H1 (cell line): ENCODE data around the gene PPP1R7. TPM values are rescaled to one million over a fixed set of nuclear protein-coding genes. Genes with fewer than 3 reads are reported as not detected.

Experiments
- CTCF ChIA-PET: fragments of 300-600 bp; sonication (Branson Sonifier 250); formaldehyde crosslinking; loops from one replicate; lab custom pipeline; 2021; ENCODE audit not compliant: partially characterized antibody; lab: Charles Lee
- POLR2A ChIA-PET: fragments of 300-600 bp; sonication (Branson Sonifier 250); formaldehyde crosslinking; loops from one replicate; lab custom pipeline; 2021; ENCODE audit warnings: inconsistent platforms; ENCODE audit not compliant: partially characterized antibody; lab: Charles Lee
- DNase-seq, 2 experiments: peaks; one replicate each; pipeline versions ENCODE4 v3.0.0 to v3.0.0-alpha.2; 2010 to 2022; ENCODE audit warnings: low spot score in 2 of 2, low read depth in 1 of 2, mixed read lengths in 1 of 2
- FAIRE-seq: peaks from 2 replicates; lab custom pipeline; 2011; peaks lifted over from hg19 to GRCh38; lab: Jason Lieb, UNC
- H2AFZ ChIP-seq: 2 replicates; pipeline ENCODE4 v1.8.1; 2012; ENCODE audit warnings: low read length, inconsistent platforms
- H2AK5ac ChIP-seq: 2 replicates; pipeline ENCODE4 v1.6.1; 2013; ENCODE audit warnings: low read depth, low read length
- H2BK120ac ChIP-seq: replicated peaks from 2 replicates; pipeline ENCODE3; 2013; ENCODE audit warnings: low read depth, low read length, inconsistent platforms
- H2BK12ac ChIP-seq: 2 replicates; pipeline ENCODE4 v1.6.1; 2013; ENCODE audit warnings: low read depth, low read length
- H2BK15ac ChIP-seq: 2 replicates; pipeline ENCODE4 v1.6.1; 2013; ENCODE audit warnings: low read length
- H2BK20ac ChIP-seq: 2 replicates; pipeline ENCODE4 v1.6.1; 2013; ENCODE audit warnings: low read length
- H2BK5ac ChIP-seq: 2 replicates; pipeline ENCODE4 v1.6.1; 2013; ENCODE audit warnings: low read depth, low read length
- H3K14ac ChIP-seq: 2 replicates; pipeline ENCODE4 v1.6.1; 2013; ENCODE audit warnings: inconsistent platforms; ENCODE audit not compliant: insufficient read length
- H3K18ac ChIP-seq: 2 replicates; pipeline ENCODE4 v1.6.1; 2013; ENCODE audit warnings: low read length; ENCODE audit errors: extremely low read depth
- H3K23ac ChIP-seq: 2 replicates; pipeline ENCODE4 v1.6.1; 2013; ENCODE audit warnings: inconsistent platforms; ENCODE audit not compliant: insufficient read length
- H3K23me2 ChIP-seq: 2 replicates; pipeline ENCODE4 v1.6.1; 2013; ENCODE audit warnings: low read depth, low read length
- H3K27ac ChIP-seq: 2 replicates; pipeline ENCODE4 v1.6.1; 2011; ENCODE audit warnings: low read depth, low read length, inconsistent platforms
- H3K27me3 ChIP-seq, 4 experiments: replicated peaks in 1 of 4; 1 replicate in 1 of 4; 2 replicates in 3 of 4; pipeline versions ENCODE4 v1.6.1 to v1.8.1; 2011 to 2013; ENCODE audit warnings: low read length in 3 of 4, mild to moderate bottlenecking in 3 of 4, inconsistent platforms in 2 of 4, mixed read lengths in 2 of 4, moderate library complexity in 1 of 4; ENCODE audit not compliant: control insufficient read depth in 3 of 4, insufficient read depth in 3 of 4; ENCODE audit errors: extremely low read depth in 1 of 4
- H3K36me3 ChIP-seq, 4 experiments: 2 replicates each; pipeline versions ENCODE4 v1.6.1 to v1.8.1; 2011 to 2013; ENCODE audit warnings: mild to moderate bottlenecking in 4 of 4, low read length in 3 of 4, moderate library complexity in 2 of 4, control low read depth in 1 of 4, inconsistent platforms in 1 of 4; ENCODE audit not compliant: insufficient read depth in 4 of 4, control insufficient read depth in 2 of 4
- H3K4ac ChIP-seq: replicated peaks from 2 replicates; pipeline ENCODE3; 2013; ENCODE audit warnings: low read length, low read depth, mixed read lengths, inconsistent platforms; ENCODE audit not compliant: insufficient read length
- H3K4me1 ChIP-seq, 4 experiments: replicated peaks in 1 of 4; 1 replicate in 1 of 4; 2 replicates in 3 of 4; pipeline versions ENCODE4 v1.6.1 to v1.8.1; 2011 to 2013; ENCODE audit warnings: low read length in 3 of 4, inconsistent platforms in 2 of 4, mixed read lengths in 1 of 4; ENCODE audit not compliant: insufficient read depth in 4 of 4, control insufficient read depth in 3 of 4
- H3K4me2 ChIP-seq, 2 experiments: 2 replicates each; pipeline versions ENCODE4 v1.6.1 to v1.8.1; 2011 to 2013; ENCODE audit warnings: low read depth in 2 of 2, low read length in 2 of 2, control low read depth in 1 of 2, inconsistent platforms in 1 of 2, mild to moderate bottlenecking in 1 of 2; ENCODE audit not compliant: insufficient read depth in 1 of 2
- H3K4me3 ChIP-seq, 4 experiments: fragments of 200-600, 300-600 bp in 1 of 4; sonication (generic), shearing (Covaris generic), sonication (Bioruptor Twin) in 1 of 4; 2 replicates each; pipeline versions ENCODE4 v1.5.1 to v1.8.1; 2011 to 2016; ENCODE audit warnings: low read length in 4 of 4, low read depth in 3 of 4, control low read depth in 2 of 4, inconsistent platforms in 2 of 4, mild to moderate bottlenecking in 2 of 4, mixed read lengths in 1 of 4, moderate library complexity in 1 of 4; ENCODE audit not compliant: insufficient read depth in 2 of 4; ENCODE audit errors: extremely low read depth in 1 of 4
- H3K56ac ChIP-seq: replicated peaks from 2 replicates; pipeline ENCODE3; 2013; ENCODE audit warnings: low read depth, mild to moderate bottlenecking, mixed read lengths, low read length, inconsistent platforms; ENCODE audit not compliant: insufficient read length
- H3K79me1 ChIP-seq: 2 replicates; pipeline ENCODE4 v1.6.1; 2013; ENCODE audit warnings: low read depth, low read length, control low read depth
- H3K79me2 ChIP-seq, 2 experiments: 2 replicates each; pipeline versions ENCODE4 v1.6.1 to v1.8.1; 2012 to 2013; ENCODE audit warnings: low read length in 2 of 2, mild to moderate bottlenecking in 2 of 2, inconsistent platforms in 1 of 2; ENCODE audit not compliant: insufficient read depth in 2 of 2, control insufficient read depth in 1 of 2
- H3K9ac ChIP-seq, 4 experiments: replicated peaks in 1 of 4; 1 replicate in 1 of 4; 2 replicates in 3 of 4; pipeline versions ENCODE4 v1.6.1 to v1.8.1; 2011 to 2013; ENCODE audit warnings: low read depth in 3 of 4, low read length in 3 of 4, control low read depth in 2 of 4, mild to moderate bottlenecking in 2 of 4, moderate library complexity in 2 of 4, inconsistent platforms in 1 of 4; ENCODE audit errors: extremely low read depth in 1 of 4
- H3K9me3 ChIP-seq, 2 experiments: 2 replicates each; pipeline versions ENCODE4 v1.6.1 to v1.8.1; 2012 to 2013; ENCODE audit warnings: mild to moderate bottlenecking in 2 of 2, moderate library complexity in 2 of 2, control low read depth in 1 of 2, inconsistent platforms in 1 of 2, low read depth in 1 of 2, low read length in 1 of 2, mixed read lengths in 1 of 2; ENCODE audit not compliant: insufficient read depth in 2 of 2
- H4K20me1 ChIP-seq, 2 experiments: replicated peaks in 1 of 2; 2 replicates each; pipeline versions ENCODE3 to v1.8.1; 2011 to 2013; ENCODE audit warnings: inconsistent platforms in 2 of 2, low read length in 2 of 2, mild to moderate bottlenecking in 1 of 2; ENCODE audit not compliant: insufficient read depth in 2 of 2, control insufficient read depth in 1 of 2
- H4K5ac ChIP-seq: 2 replicates; pipeline ENCODE4 v1.6.1; 2013; ENCODE audit warnings: low read length, low read depth, mixed read lengths, inconsistent platforms; ENCODE audit not compliant: insufficient read length
- H4K8ac ChIP-seq: 2 replicates; pipeline ENCODE4 v1.8.0; 2013; ENCODE audit warnings: mild to moderate bottlenecking, moderate library complexity, low read length, inconsistent platforms; ENCODE audit not compliant: insufficient read depth; ENCODE audit errors: extremely low read depth
- H4K91ac ChIP-seq: replicated peaks from 2 replicates; pipeline ENCODE3; 2013; ENCODE audit warnings: low read length, mixed read lengths, inconsistent platforms; ENCODE audit not compliant: insufficient read length
- BRCA1 ChIP-seq: IDR thresholded peaks from 2 replicates; pipeline ENCODE4 v1.6.1; 2012; ENCODE audit warnings: low read depth, low read length, improper control_type of control experiment
- CEBPB ChIP-seq: IDR thresholded peaks from 2 replicates; pipeline ENCODE4 v1.6.1; 2012; ENCODE audit warnings: low read depth, low read length
- CHD2 ChIP-seq: IDR thresholded peaks from 2 replicates; pipeline ENCODE4 v1.6.1; 2012; ENCODE audit warnings: low read length, improper control_type of control experiment
- EP300 ChIP-seq, 2 experiments: IDR thresholded peaks; 1 replicate in 1 of 2; 2 replicates in 1 of 2; pipeline ENCODE4 v1.6.1; 2011 to 2012; ENCODE audit warnings: low read depth in 2 of 2, low read length in 2 of 2, mild to moderate bottlenecking in 2 of 2, borderline replicate concordance in 1 of 2, inconsistent platforms in 1 of 2, moderate library complexity in 1 of 2
- KDM1A ChIP-seq: fragments of 200-600, 300-600 bp; sonication (generic); IDR thresholded peaks from 2 replicates; pipeline ENCODE4 v1.7.1; 2016; ENCODE audit warnings: mild to moderate bottlenecking, low read length, borderline replicate concordance
- NANOG ChIP-seq: IDR thresholded peaks from 2 replicates; pipeline ENCODE4 v1.6.1; 2011; ENCODE audit warnings: low read length, low read depth, mild to moderate bottlenecking, inconsistent platforms; ENCODE audit not compliant: insufficient read depth, poor library complexity, severe bottlenecking
- POLR2A ChIP-seq, 2 experiments: IDR thresholded peaks; 1 replicate in 1 of 2; 2 replicates in 1 of 2; pipeline ENCODE4 v1.6.1; 2011; ENCODE audit warnings: low read depth in 2 of 2, low read length in 2 of 2, mild to moderate bottlenecking in 2 of 2; ENCODE audit errors: control extremely low read depth in 1 of 2
- POLR2AphosphoS5 ChIP-seq: IDR thresholded peaks from 2 replicates; pipeline ENCODE4 v1.6.1; 2011; ENCODE audit warnings: low read depth, low read length
- RAD21 ChIP-seq, 2 experiments: IDR thresholded peaks in 1 of 2; conservative IDR thresholded peaks in 1 of 2; 2 replicates each; pipeline ENCODE4 v1.6.1; 2011; ENCODE audit warnings: low read depth in 2 of 2, low read length in 2 of 2, improper control_type of control experiment in 1 of 2, inconsistent platforms in 1 of 2, mild to moderate bottlenecking in 1 of 2, moderate library complexity in 1 of 2
- RBBP5 ChIP-seq: IDR thresholded peaks from 2 replicates; pipeline ENCODE4 v1.7.1; 2012; ENCODE audit warnings: low read depth, mild to moderate bottlenecking, inconsistent platforms, low read length, moderate library complexity, borderline replicate concordance
- RNF2 ChIP-seq: fragments of 200-900, 300-1000 bp; sonication (generic); IDR thresholded peaks from 2 replicates; pipeline ENCODE4 v1.7.1; 2016; ENCODE audit warnings: borderline replicate concordance, low read depth, mild to moderate bottlenecking, antibody characterized with exemption, low read length; ENCODE audit not compliant: poor library complexity, severe bottlenecking; ENCODE audit errors: missing control alignments
- RXRA ChIP-seq: IDR thresholded peaks from 2 replicates; pipeline ENCODE4 v1.6.1; 2011; ENCODE audit warnings: low read depth, mild to moderate bottlenecking, low read length, moderate library complexity; ENCODE audit not compliant: insufficient read depth
- TEAD4 ChIP-seq: IDR thresholded peaks from 2 replicates; pipeline ENCODE4 v1.6.1; 2012; ENCODE audit warnings: low read depth, low read length, inconsistent platforms, mixed read lengths
- WGBS, 2 experiments: shearing (Covaris generic) in 1 of 2; methylation state at CpG; one replicate each; pipeline versions ENCODE4 v1.1.6 to v1.1.7; 2013 to 2015; ENCODE audit warnings: low lambda C conversion rate in 2 of 2, mixed read lengths in 2 of 2, inconsistent platforms in 1 of 2, low coverage in 1 of 2, missing lambda C conversion rate in 1 of 2; ENCODE audit not compliant: insufficient replicate concordance in 2 of 2, insufficient coverage in 1 of 2, insufficient read length in 1 of 2; ENCODE audit errors: extremely low coverage in 1 of 2, missing lambda C conversion rate in 1 of 2; 5-methylcytosine and 5-hydroxymethylcytosine counted together
- polyA plus RNA-seq, 7 experiments: library from polyadenylated mRNA; depleted of rRNA in 3 of 7; stranded (reverse) in 5 of 7; unstranded in 2 of 7; fragments of >200 nt in 5 of 7; fragments of 200-250 nt in 2 of 7; gene quantifications; 1 replicate in 5 of 7; 2 replicates in 1 of 7; 4 replicates in 1 of 7; pipeline versions ENCODE4 v1.2.1 to v1.2.3, GENCODE V29; 2011 to 2013; ENCODE audit warnings: missing spikeins in 2 of 7, mixed read lengths in 2 of 7
- total RNA-seq: library from RNA; stranded (reverse); fragmentation: NEBNext Ultra II Directional; extraction: Animal tissue kit (Norgen Biotek cat#: 25700); gene quantifications from 2 replicates; pipeline ENCODE4 v1.2.1, GENCODE V29; 2021

The PPP1R7 gene
- total and polyA plus RNA-seq, 2 of the 8 experiments (the other 6 are each of a cell fraction or from before 2014, with no cell fraction given): 22.2 to 64.0 TPM

DNA sequence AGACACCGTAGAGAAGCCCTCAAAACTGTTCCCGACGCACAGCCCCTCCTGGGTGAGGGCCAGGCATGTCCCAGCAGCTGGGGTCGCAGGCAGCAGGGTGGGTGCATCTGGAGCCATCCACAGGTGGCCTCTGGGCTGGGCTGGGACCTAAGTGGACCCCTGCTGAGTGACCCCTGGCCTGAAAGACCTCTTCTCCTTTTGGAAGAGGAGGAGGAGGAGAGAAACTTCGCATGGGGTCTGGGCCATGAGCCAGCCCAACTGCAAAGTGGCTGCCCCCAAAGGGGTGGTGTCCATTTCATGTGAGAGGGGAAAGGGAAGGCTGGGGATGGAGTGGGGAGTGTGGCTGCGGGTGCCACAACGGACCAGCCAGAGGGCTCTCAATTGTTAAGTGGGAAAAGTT, 63.3 kb downstream of the PPP1R7 start:
- Histone ChIP-seq H3K4me3 (no peak overlapping the region), H3K4ac (no peak overlapping the region), H3K56ac (no peak overlapping the region), H4K20me1 (no peaks in the 10 kb centered on the region), H2AFZ (no peak overlapping the region), H3K4me1 (peaks cover 0 to 16% (median 10%) of the 10 kb centered on the region in 4 experiments; a peak in 6 of 7 replicates), H4K8ac (no peak overlapping the region), H3K9me3 (no peaks in the 10 kb centered on the region), H3K27me3 (no peaks in the 10 kb centered on the region), H2BK12ac (no peak overlapping the region), H2BK5ac (no peak overlapping the region), H3K27ac (no peak overlapping the region), H2BK15ac (no peak overlapping the region), H3K79me1 (no peaks in the 10 kb centered on the region), H3K23me2 (peaks cover 5% of the 10 kb centered on the region; the same call in 1 of the 2 replicates), H3K14ac (no peak overlapping the region), H3K9ac (no peak overlapping the region), H3K4me2 (no peak overlapping the region), H3K18ac (no peak overlapping the region), H4K91ac (no peak overlapping the region), H4K5ac (no peak overlapping the region), H2AK5ac (no peak overlapping the region), H3K79me2 (no peaks in the 10 kb centered on the region), H3K36me3 (no peaks in the 10 kb centered on the region), H2BK120ac (no peak overlapping the region), H2BK20ac (no peak overlapping the region), H3K23ac (no peak overlapping the region)
- DNase-seq (no peak), FAIRE-seq (no peak)
- ChIA-PET CTCF (no interaction called here), POLR2A (no interaction called here)
- WGBS, 2 experiments: 87% methylated on average over 7 of the region's 7 CpGs; no CpG with 5 or more reads in 1 of the 2 experiments
- TF ChIP-seq RNF2 (no peak), RXRA (no peak), CEBPB (no peak), TEAD4 (no peak), POLR2AphosphoS5 (no peak), CHD2 (no peak), RBBP5 (no peak), EP300 (IDR thresholded peaks at IDR 0.05; ENCODE audit: borderline replicate concordance in 1 of 2, low read depth in 2 of 2, low read length in 2 of 2) (no peak), NANOG (no peak), KDM1A (no peak), RAD21 (IDR thresholded peaks at IDR 0.05 in 1 of 2, conservative IDR thresholded peaks at IDR 0.05 in 1 of 2; ENCODE audit: low read depth in 2 of 2, low read length in 2 of 2) (no peak), BRCA1 (no peak), POLR2A (IDR thresholded peaks at IDR 0.05; ENCODE audit: control extremely low read depth in 1 of 2, low read depth in 2 of 2, low read length in 2 of 2) (no peak)
